ENCODE measurements around the gene GOLGA6L6. TPM values are rescaled to one million over a fixed set of nuclear protein-coding genes. Genes with fewer than 3 reads are reported as not detected.
"Not testable (repeated sequence)": the region's sequence is repeated elsewhere in the genome, so short reads cannot be mapped to it uniquely, and the experiment has no call there.

GOLGA6L6 gene
- total RNA-seq, 1 experiment from 2014 or later = not detected

GRCh38 chr15:20579662-20580061 is 38.1 kb upstream of the GOLGA6L6 start:
- H3K4me2 ChIP-seq (ENCODE audit: low read length); intact Hi-C loops (cut with micrococcal nuclease); H3K9ac ChIP-seq (ENCODE audit: low read length); H3K4me1 ChIP-seq (ENCODE audit: insufficient read depth, low read length); H3K79me2 ChIP-seq (ENCODE audit: low read length); H3K9me2 ChIP-seq (replicated peaks; ENCODE audit: low read length); CTCF ChIA-PET; POLR2A ChIA-PET (ENCODE audit: unreplicated experiment); H3F3A ChIP-seq (ENCODE audit: low read length, unreplicated experiment); BruUV-seq (replicated peaks); H3K27ac ChIP-seq (ENCODE audit: low read length); H4K20me1 ChIP-seq (ENCODE audit: low read length); H3K4me3 ChIP-seq (ENCODE audit: low read length); DNase-seq; H3K36me3 ChIP-seq (ENCODE audit: low read depth, low read length); ATAC-seq; H3K9me3 ChIP-seq (ENCODE audit: low read length); H3K27me3 ChIP-seq (ENCODE audit: low read length); H2AFZ ChIP-seq (ENCODE audit: low read length): not testable (repeated sequence)

- CTCF ChIA-PET; H3K4me3 ChIP-seq (ENCODE audit: low read length); H3K9me3 ChIP-seq (ENCODE audit: low read length): not testable (repeated sequence)
Observed at GRCh38 chr15:20551289-20551688, 9.7 kb upstream of the GOLGA6L6 start.

GRCh38 chr15:20505926-20506658 is 35.5 kb downstream of the GOLGA6L6 start:
- POLR2A ChIA-PET (ENCODE audit: unreplicated experiment); H2AFZ ChIP-seq (ENCODE audit: low read length); DNase-seq; H4K20me1 ChIP-seq (ENCODE audit: low read length); H3K9me2 ChIP-seq (replicated peaks; ENCODE audit: low read length); H3K9ac ChIP-seq (ENCODE audit: low read length); H3F3A ChIP-seq (ENCODE audit: low read length, unreplicated experiment); H3K4me2 ChIP-seq (ENCODE audit: low read length); H3K4me3 ChIP-seq (ENCODE audit: low read length); H3K36me3 ChIP-seq (ENCODE audit: low read depth, low read length); H3K27me3 ChIP-seq (ENCODE audit: low read length); BruUV-seq (replicated peaks); H3K9me3 ChIP-seq (ENCODE audit: low read length); CTCF ChIA-PET; ATAC-seq; H3K4me1 ChIP-seq (ENCODE audit: insufficient read depth, low read length); H3K79me2 ChIP-seq (ENCODE audit: low read length); intact Hi-C loops (cut with micrococcal nuclease); H3K27ac ChIP-seq (ENCODE audit: low read length): not testable (repeated sequence)

More at GRCh38 chr15:20551289-20551688, 9.7 kb upstream of the GOLGA6L6 start:
- BruUV-seq (replicated peaks); H3K27me3 ChIP-seq (ENCODE audit: low read length); H3F3A ChIP-seq (ENCODE audit: low read length, unreplicated experiment); DNase-seq; H3K4me1 ChIP-seq (ENCODE audit: insufficient read depth, low read length); H3K9me2 ChIP-seq (replicated peaks; ENCODE audit: low read length); H2AFZ ChIP-seq (ENCODE audit: low read length); H4K20me1 ChIP-seq (ENCODE audit: low read length); ATAC-seq; H3K9ac ChIP-seq (ENCODE audit: low read length); H3K36me3 ChIP-seq (ENCODE audit: low read depth, low read length); H3K79me2 ChIP-seq (ENCODE audit: low read length); intact Hi-C loops (cut with micrococcal nuclease); H3K27ac ChIP-seq (ENCODE audit: low read length); POLR2A ChIA-PET (ENCODE audit: unreplicated experiment); H3K4me2 ChIP-seq (ENCODE audit: low read length): not testable (repeated sequence)

GRCh38 chr15:20502839-20503238 is 38.8 kb downstream of the GOLGA6L6 start:
- intact Hi-C loops (cut with micrococcal nuclease); H3K4me3 ChIP-seq (ENCODE audit: low read length); H3K4me1 ChIP-seq (ENCODE audit: insufficient read depth, low read length); H3K79me2 ChIP-seq (ENCODE audit: low read length); H3K36me3 ChIP-seq (ENCODE audit: low read depth, low read length); H3K27me3 ChIP-seq (ENCODE audit: low read length); H3K9ac ChIP-seq (ENCODE audit: low read length); DNase-seq; ATAC-seq; H2AFZ ChIP-seq (ENCODE audit: low read length); H3F3A ChIP-seq (ENCODE audit: low read length, unreplicated experiment); H3K4me2 ChIP-seq (ENCODE audit: low read length); CTCF ChIA-PET; H3K9me2 ChIP-seq (replicated peaks; ENCODE audit: low read length); H3K9me3 ChIP-seq (ENCODE audit: low read length); POLR2A ChIA-PET (ENCODE audit: unreplicated experiment); H4K20me1 ChIP-seq (ENCODE audit: low read length); H3K27ac ChIP-seq (ENCODE audit: low read length): not testable (repeated sequence)
- TSS peak; percentile 46 for BruUV-seq (replicated peaks)

GRCh38 chr15:20501512-20502222 is 39.9 kb downstream of the GOLGA6L6 start:
- H3K4me1 ChIP-seq (ENCODE audit: insufficient read depth, low read length); intact Hi-C loops (cut with micrococcal nuclease); H3K27ac ChIP-seq (ENCODE audit: low read length); CTCF ChIA-PET; H3K4me3 ChIP-seq (ENCODE audit: low read length); H3K4me2 ChIP-seq (ENCODE audit: low read length); H3K9me2 ChIP-seq (replicated peaks; ENCODE audit: low read length); BruUV-seq (replicated peaks); ATAC-seq; POLR2A ChIA-PET (ENCODE audit: unreplicated experiment); H4K20me1 ChIP-seq (ENCODE audit: low read length); H3K9ac ChIP-seq (ENCODE audit: low read length); H3K9me3 ChIP-seq (ENCODE audit: low read length); H3F3A ChIP-seq (ENCODE audit: low read length, unreplicated experiment); H3K36me3 ChIP-seq (ENCODE audit: low read depth, low read length); H3K79me2 ChIP-seq (ENCODE audit: low read length); H3K27me3 ChIP-seq (ENCODE audit: low read length); H2AFZ ChIP-seq (ENCODE audit: low read length); DNase-seq: not testable (repeated sequence)

- H2AFZ ChIP-seq (ENCODE audit: low read length); H3K27ac ChIP-seq (ENCODE audit: low read length); intact Hi-C loops (cut with micrococcal nuclease); H3K4me2 ChIP-seq (ENCODE audit: low read length); H3K79me2 ChIP-seq (ENCODE audit: low read length); H4K20me1 ChIP-seq (ENCODE audit: low read length); POLR2A ChIA-PET (ENCODE audit: unreplicated experiment); CTCF ChIA-PET; H3K4me3 ChIP-seq (ENCODE audit: low read length); H3K9me3 ChIP-seq (ENCODE audit: low read length); H3F3A ChIP-seq (ENCODE audit: low read length, unreplicated experiment); H3K4me1 ChIP-seq (ENCODE audit: insufficient read depth, low read length); H3K36me3 ChIP-seq (ENCODE audit: low read depth, low read length); ATAC-seq; H3K9ac ChIP-seq (ENCODE audit: low read length); H3K9me2 ChIP-seq (replicated peaks; ENCODE audit: low read length); BruUV-seq (replicated peaks); H3K27me3 ChIP-seq (ENCODE audit: low read length): not testable (repeated sequence)
- peak; percentile 0 for DNase-seq
Observed at GRCh38 chr15:20497781-20498180, 43.8 kb downstream of the GOLGA6L6 start.

All from PC-3 (cell line).